Right lobe of liver (tissue), 4 donors: ENCODE data around the gene CD226.

Experiments
- CTCF ChIP-seq, 4 donors: fragments of 200-600 bp in 3 of 4; fragments of 450-650 bp in 1 of 4; IDR thresholded peaks; one replicate each; pipeline versions ENCODE4 v1.5.1 to v1.8.0; 2016 to 2022; ENCODE audit warnings: antibody characterized with exemption in 4 of 4, mild to moderate bottlenecking in 2 of 4
- POLR2A ChIP-seq: fragments of 450-650 bp; IDR thresholded peaks from one replicate; pipeline ENCODE4 v1.6.1; 2017; ENCODE audit warnings: antibody characterized with exemption, mild to moderate bottlenecking
- donor health status: DM: no; HTN: no; CAD: no.
- donor health status: DM: no; HTN: no; CAD: no.
- donor health status: DM: no; HTN: yes; CAD: no.

- TF ChIP-seq POLR2A: no peak
- TF ChIP-seq CTCF (IDR thresholded peaks at IDR 0.05): no peak
These were observed 583 bp upstream of the CD226 start for GRCh38 chr18:69948256-69948655.
